HepG2 (cell line): ENCODE measurements around the gene TMEM80. TPM values are rescaled to one million over a fixed set of nuclear protein-coding genes. Genes with fewer than 3 reads are reported as not detected.

Experiments
- AGO2 ChIP-seq: fragments of 200-400 bp; formaldehyde crosslinking; optimal IDR thresholded peaks from 2 replicates; pipeline ENCODE3; 2017; ENCODE audit warnings: mild to moderate bottlenecking, low read depth, low read length, moderate library complexity
- FOXJ3 ChIP-seq: sonication (generic); formaldehyde crosslinking; IDR thresholded peaks from 2 replicates; pipeline ENCODE4 v1.4.0; 2020; ENCODE audit warnings: missing genetic modification reagents, mild to moderate bottlenecking, borderline replicate concordance
- HNRNPL ChIP-seq: fragments of 200-400 bp; formaldehyde crosslinking; IDR thresholded peaks from 2 replicates; pipeline ENCODE4 v1.6.1; 2017; ENCODE audit warnings: mild to moderate bottlenecking, low read depth, low read length
- HNRNPUL1 ChIP-seq: fragments of 200-400 bp; formaldehyde crosslinking; IDR thresholded peaks from 2 replicates; pipeline ENCODE4 v1.6.1; 2017; ENCODE audit warnings: low read depth, mild to moderate bottlenecking, low read length, moderate library complexity
- MTA1 ChIP-seq: sonication (generic); formaldehyde crosslinking; IDR thresholded peaks from 2 replicates; pipeline ENCODE4 v1.4.0; 2020; ENCODE audit warnings: missing genetic modification reagents, mild to moderate bottlenecking, borderline replicate concordance
- POLR2A ChIP-seq, 2 experiments: IDR thresholded peaks; 2 replicates each; pipeline ENCODE4 v1.6.1; 2011; ENCODE audit warnings: low read depth in 2 of 2, low read length in 2 of 2, mild to moderate bottlenecking in 1 of 2, moderate library complexity in 1 of 2; ENCODE audit not compliant: insufficient read depth in 1 of 2
- RBFOX2 ChIP-seq: fragments of 200-400 bp; formaldehyde crosslinking; IDR thresholded peaks from 2 replicates; pipeline ENCODE4 v1.6.1; 2017; ENCODE audit warnings: low read depth, mild to moderate bottlenecking, low read length
- RBM22 ChIP-seq: fragments of 200-400 bp; formaldehyde crosslinking; optimal IDR thresholded peaks from 2 replicates; pipeline ENCODE3; 2017; ENCODE audit warnings: mild to moderate bottlenecking, low read length, moderate library complexity
- SIN3B ChIP-seq: fragments of 150-350 bp; IDR thresholded peaks from 2 replicates; pipeline ENCODE4 v1.6.1; 2014; ENCODE audit warnings: low read length
- SOX13 ChIP-seq, 3 experiments: fragments of 450-650 bp in 1 of 3; sonication (generic) in 1 of 3; formaldehyde crosslinking in 1 of 3; IDR thresholded peaks in 2 of 3; conservative IDR thresholded peaks in 1 of 3; 2 replicates each; pipeline versions ENCODE4 v1.5.0 to v1.6.1; 2016 to 2020; ENCODE audit warnings: antibody characterized with exemption in 1 of 3, mild to moderate bottlenecking in 1 of 3, missing compliant biosample characterization in 1 of 3, missing genetic modification reagents in 1 of 3, moderate library complexity in 1 of 3
- SOX5 ChIP-seq: IDR thresholded peaks from 2 replicates; pipeline ENCODE4 v1.6.1; 2016; ENCODE audit warnings: borderline replicate concordance
- TBL1XR1 ChIP-seq: fragments of 150-350 bp; IDR thresholded peaks from 2 replicates; pipeline ENCODE4 v1.6.1; 2014; ENCODE audit warnings: borderline replicate concordance, low read length; ENCODE audit not compliant: partially characterized antibody
- TRIM24 ChIP-seq: sonication (generic); formaldehyde crosslinking; IDR thresholded peaks from 2 replicates; pipeline ENCODE4 v1.8.0; 2022; ENCODE audit warnings: mild to moderate bottlenecking, missing genetic modification reagents
- ZKSCAN8 ChIP-seq: IDR thresholded peaks from 2 replicates; pipeline ENCODE4 v1.6.1; 2016; ENCODE audit warnings: borderline replicate concordance, missing genetic modification reagents, missing compliant biosample characterization
- ZNF264 ChIP-seq: sonication (generic); formaldehyde crosslinking; IDR thresholded peaks from 2 replicates; pipeline ENCODE4 v1.4.0; 2020; ENCODE audit warnings: missing genetic modification reagents
- ZNF281 ChIP-seq: sonication (generic); formaldehyde crosslinking; IDR thresholded peaks from 2 replicates; pipeline ENCODE4 v1.4.0; 2020; ENCODE audit warnings: missing genetic modification reagents, borderline replicate concordance
- ZNF510 ChIP-seq: sonication (generic); formaldehyde crosslinking; IDR thresholded peaks from 2 replicates; pipeline ENCODE4 v1.4.0; 2020; ENCODE audit warnings: low read depth, mild to moderate bottlenecking, missing genetic modification reagents
- ZNF552 ChIP-seq: sonication (generic); formaldehyde crosslinking; IDR thresholded peaks from 2 replicates; pipeline ENCODE4 v1.9.0; 2022; ENCODE audit warnings: missing genetic modification reagents, mild to moderate bottlenecking, borderline replicate concordance
- ZNF597 ChIP-seq: sonication (generic); formaldehyde crosslinking; IDR thresholded peaks from 2 replicates; pipeline ENCODE4 v1.5.0; 2020; ENCODE audit warnings: missing genetic modification reagents
- ZNF687 ChIP-seq: sonication (generic); formaldehyde crosslinking; IDR thresholded peaks from 2 replicates; pipeline ENCODE4 v1.5.1; 2020; ENCODE audit warnings: mild to moderate bottlenecking, missing genetic modification reagents, moderate library complexity
- ZNF777 ChIP-seq: sonication (generic); formaldehyde crosslinking; IDR thresholded peaks from 2 replicates; pipeline ENCODE4 v1.4.0; 2020; ENCODE audit warnings: missing genetic modification reagents
- ZSCAN21 ChIP-seq: sonication (generic); formaldehyde crosslinking; IDR thresholded peaks from 2 replicates; pipeline ENCODE4 v1.8.0; 2022; ENCODE audit warnings: mild to moderate bottlenecking, missing genetic modification reagents, moderate library complexity, borderline replicate concordance
- polyA plus RNA-seq, 8 experiments: library from polyadenylated mRNA; depleted of rRNA in 3 of 8; stranded (reverse) in 7 of 8; unstranded in 1 of 8; fragments of >200 nt; fragmentation: Illumina TruSeq in 4 of 8; extraction: Trizol in 4 of 8; gene quantifications; 2 replicates each; pipeline versions ENCODE4 v1.2.1 to v1.2.3, GENCODE V29; 2011 to 2016; ENCODE audit warnings: low read depth in 4 of 8, missing spikeins in 1 of 8, mixed read lengths in 1 of 8; ENCODE audit not compliant: insufficient read depth in 1 of 8
- total RNA-seq, 5 experiments: library from RNA; depleted of rRNA; stranded (reverse); fragments of >200 nt; fragmentation: Illumina TruSeq; extraction: Trizol; gene quantifications; 2 replicates each; pipeline ENCODE4 v1.2.3, GENCODE V29; 2016; ENCODE audit warnings: low read depth in 1 of 5

The TMEM80 gene
- total and polyA plus RNA-seq, 2 of the 13 experiments (the other 11 are each of a cell fraction or from before 2014, with no cell fraction given) = 5.6 to 17.1 TPM

- TF ChIP-seq ZNF510 (CRISPR knock-in tag) = no peak
- TF ChIP-seq ZNF552 = no peak
- TF ChIP-seq SOX5 (CRISPR knock-in tag) = no peak
- no peak for TF ChIP-seq SOX13 (IDR thresholded peaks at IDR 0.05)
- no peak for TF ChIP-seq SOX13 (CRISPR knock-in tag; conservative IDR thresholded peaks at IDR 0.05 in 1 of 2, IDR thresholded peaks at IDR 0.05 in 1 of 2)
- peak; percentile 5; the same call in 1 of the 2 replicates for TF ChIP-seq ZNF687
- TF ChIP-seq AGO2 = peak; percentile 82
- TF ChIP-seq ZNF264 = no peak
- no peak for TF ChIP-seq ZNF281 (CRISPR knock-in tag)
- no peak for TF ChIP-seq ZKSCAN8 (CRISPR knock-in tag)
- TF ChIP-seq RBM22 = peak; percentile 71
- peak; percentile 50; the same call in 1 of the 2 replicates for TF ChIP-seq HNRNPL
- TF ChIP-seq ZNF597 = no peak
- no peak for TF ChIP-seq MTA1 (CRISPR knock-in tag)
- TF ChIP-seq ZSCAN21 (CRISPR knock-in tag) = no peak
- TF ChIP-seq HNRNPUL1 = no peak
- TF ChIP-seq POLR2A (IDR thresholded peaks at IDR 0.05; ENCODE audit: insufficient read depth in 1 of 2, low read depth in 2 of 2, low read length in 2 of 2) = peak in 1 of 2 experiments; percentile 28; a peak in 1 of 4 replicates
- TF ChIP-seq RBFOX2 = peak; percentile 75
- no peak for TF ChIP-seq TRIM24 (CRISPR knock-in tag)
- no peak for TF ChIP-seq SIN3B
- TF ChIP-seq ZNF777 (CRISPR knock-in tag) = no peak
- no peak for TF ChIP-seq TBL1XR1
- TF ChIP-seq FOXJ3 (CRISPR knock-in tag) = no peak
Observed at GRCh38 chr11:720017-720641, 24.5 kb downstream of the TMEM80 start (continued).
